Subcutaneous adipose tissue (tissue), 4 donors: ENCODE data around the gene NATD1. TPM values are rescaled to one million over a fixed set of nuclear protein-coding genes. Genes with fewer than 3 reads are reported as not detected.

ENCODE experiments used
- CTCF ChIP-seq: fragments of 450-650 bp; IDR thresholded peaks from one replicate; pipeline ENCODE4 v1.5.1; 2016; ENCODE audit warnings: low read depth, mild to moderate bottlenecking, control low read depth, antibody characterized with exemption, moderate library complexity
- total RNA-seq, 4 donors: library from RNA; depleted of rRNA; stranded (reverse); fragments of >200 nt; gene quantifications; one replicate each; pipeline ENCODE4 v1.1.0, GENCODE V29; 2016

NATD1 gene
- total RNA-seq, 4 donors from 2014 or later: 4.9 to 31.6 (median 15.1) TPM

- no peak for TF ChIP-seq CTCF
Measured at GRCh38 chr17:21288571-21289017, 35.4 kb upstream of the NATD1 start.

GRCh38 chr17:21287703-21288449 is 34.7 kb upstream of the NATD1 start:
- no peak for TF ChIP-seq CTCF

DNA sequence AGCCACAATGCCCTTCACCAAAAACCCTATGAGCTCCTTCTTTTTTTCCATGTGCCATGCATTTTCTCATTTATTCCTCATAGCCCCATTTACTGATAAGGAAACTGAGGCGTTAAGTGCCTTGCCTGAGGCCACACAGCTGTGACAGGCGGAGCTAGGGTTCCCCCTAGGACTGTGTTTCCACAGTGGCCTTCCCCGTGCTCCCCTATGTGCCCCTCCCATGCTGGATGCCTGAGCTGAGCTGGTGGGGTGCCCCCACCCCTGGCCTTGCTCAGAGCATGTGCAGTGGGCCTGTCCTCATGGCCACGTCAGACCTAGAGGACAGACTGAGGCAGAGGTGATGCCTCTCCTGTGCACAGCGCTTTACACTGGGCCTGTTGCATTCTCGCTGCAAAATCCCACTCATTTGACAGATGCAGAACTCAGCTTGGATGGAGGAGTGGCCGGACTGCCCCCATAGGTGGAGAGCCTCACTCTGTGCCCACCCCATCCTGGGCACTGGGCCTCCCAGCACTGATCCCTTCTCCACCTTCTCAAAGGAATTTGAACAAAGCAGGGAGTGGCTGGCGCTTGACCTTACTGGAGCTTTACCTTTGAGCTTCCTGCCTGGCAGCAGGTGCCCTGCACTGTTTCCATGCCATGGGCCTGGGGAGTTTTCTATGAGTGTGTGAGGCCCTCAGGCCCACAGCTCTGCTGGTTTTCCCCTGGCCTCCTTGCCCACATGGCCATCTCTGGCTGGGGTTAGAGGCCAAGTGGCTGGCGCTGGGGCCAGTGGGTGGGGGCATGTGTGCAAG is 33.9 kb upstream of the NATD1 start:
- no peak for TF ChIP-seq CTCF

DNA sequence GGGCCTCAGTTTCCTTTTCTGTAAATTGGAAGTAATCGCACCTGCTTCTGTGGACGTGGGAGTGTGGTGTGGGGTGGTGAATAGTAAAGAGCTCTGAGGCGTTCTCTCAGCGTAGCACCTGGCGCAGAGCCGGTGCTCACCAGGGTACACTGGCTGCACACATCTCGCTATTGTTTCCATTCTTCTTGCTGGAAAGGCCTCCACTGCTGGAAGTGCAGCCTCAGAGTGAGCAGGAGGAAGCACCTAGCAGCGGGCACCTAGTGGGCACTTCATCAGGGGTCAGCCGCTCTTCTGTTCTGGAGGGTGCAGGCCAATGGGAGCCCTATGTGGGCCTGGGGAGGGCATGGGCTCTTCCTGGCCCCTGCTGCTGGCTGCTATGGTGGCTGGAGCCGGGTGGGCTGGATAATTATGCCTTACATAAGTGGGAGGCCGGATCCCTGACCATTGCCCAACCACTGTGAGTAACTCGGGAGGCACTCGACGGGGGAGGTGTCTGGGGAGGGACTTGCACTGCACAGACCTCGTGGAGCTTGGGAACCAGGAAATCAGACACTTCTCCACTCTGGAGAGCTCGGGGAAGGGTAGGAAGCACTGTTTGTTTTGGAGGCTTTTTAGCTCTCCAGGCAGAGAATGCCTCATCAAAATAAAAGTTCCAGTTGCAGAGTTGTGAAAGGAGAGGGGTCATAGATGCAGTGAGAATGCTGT is 33.0 kb upstream of the NATD1 start:
- no peak for TF ChIP-seq CTCF

- no peak for TF ChIP-seq CTCF
Measured at GRCh38 chr17:21285164-21286065, 32.2 kb upstream of the NATD1 start.

GRCh38 chr17:21284319-21285163 is 31.3 kb upstream of the NATD1 start, which contains the start of gene MAP2K3:
Gene MAP2K3 (plus strand): TSS chr17:21284711. CDS start chr17:21284921, 210 bp downstream.
- no peak for TF ChIP-seq CTCF
